Esophagus squamous epithelium (tissue), 4 donors: Measurements from ENCODE around the gene TET3.

Experiments
- POLR2A ChIP-seq, 4 donors: fragments of 450-650 bp; IDR thresholded peaks; one replicate each; pipeline ENCODE4 v1.6.1; 2017; ENCODE audit warnings: antibody characterized with exemption in 4 of 4, mild to moderate bottlenecking in 4 of 4, moderate library complexity in 3 of 4
- TF ChIP-seq, protein P1 (sequence below), 6 experiments: fragments of 450-650 bp in 4 of 6; fragments of 200-600 bp in 2 of 6; sonication (generic) in 2 of 6; IDR thresholded peaks; one replicate each; pipeline ENCODE4 v1.5.1; 2016 to 2019; ENCODE audit warnings: antibody characterized with exemption in 6 of 6, mild to moderate bottlenecking in 4 of 6, moderate library complexity in 4 of 6

DNA sequence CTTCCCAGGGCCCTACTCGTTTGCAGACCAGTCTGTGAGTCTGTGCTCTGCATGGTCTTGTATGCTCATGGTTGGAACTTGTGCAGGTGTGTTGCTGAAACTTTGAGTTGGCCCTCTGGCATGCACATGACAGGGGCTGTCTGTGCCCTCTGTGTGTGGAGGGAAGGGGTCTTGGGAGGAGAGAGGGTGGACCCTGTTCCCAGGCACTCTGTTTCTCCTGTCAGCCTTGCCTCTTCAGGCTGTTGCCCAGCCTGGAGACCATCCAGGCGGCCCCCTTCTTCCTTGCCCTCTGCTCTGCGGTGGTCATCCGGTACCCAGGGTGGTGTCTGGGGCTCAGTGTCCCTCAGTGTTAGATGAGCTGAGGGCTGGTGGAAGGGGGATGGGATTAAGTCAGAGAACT lies 39.5 kb downstream of the TET3 start:
- TF ChIP-seq POLR2A (IDR thresholded peaks at IDR 0.05): no peak
- TF ChIP-seq, protein P1, sequence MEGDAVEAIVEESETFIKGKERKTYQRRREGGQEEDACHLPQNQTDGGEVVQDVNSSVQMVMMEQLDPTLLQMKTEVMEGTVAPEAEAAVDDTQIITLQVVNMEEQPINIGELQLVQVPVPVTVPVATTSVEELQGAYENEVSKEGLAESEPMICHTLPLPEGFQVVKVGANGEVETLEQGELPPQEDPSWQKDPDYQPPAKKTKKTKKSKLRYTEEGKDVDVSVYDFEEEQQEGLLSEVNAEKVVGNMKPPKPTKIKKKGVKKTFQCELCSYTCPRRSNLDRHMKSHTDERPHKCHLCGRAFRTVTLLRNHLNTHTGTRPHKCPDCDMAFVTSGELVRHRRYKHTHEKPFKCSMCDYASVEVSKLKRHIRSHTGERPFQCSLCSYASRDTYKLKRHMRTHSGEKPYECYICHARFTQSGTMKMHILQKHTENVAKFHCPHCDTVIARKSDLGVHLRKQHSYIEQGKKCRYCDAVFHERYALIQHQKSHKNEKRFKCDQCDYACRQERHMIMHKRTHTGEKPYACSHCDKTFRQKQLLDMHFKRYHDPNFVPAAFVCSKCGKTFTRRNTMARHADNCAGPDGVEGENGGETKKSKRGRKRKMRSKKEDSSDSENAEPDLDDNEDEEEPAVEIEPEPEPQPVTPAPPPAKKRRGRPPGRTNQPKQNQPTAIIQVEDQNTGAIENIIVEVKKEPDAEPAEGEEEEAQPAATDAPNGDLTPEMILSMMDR (IDR thresholded peaks at IDR 0.05): no peak
